GM23338 (cell line): ENCODE measurements around the gene ZFP28. TPM values are rescaled to one million over a fixed set of nuclear protein-coding genes. Genes with fewer than 3 reads are reported as not detected.
A peak's percentile ranks its signal among the peaks of the same experiment; 100 is the strongest.

Source experiments
- ATAC-seq: fragments of 200-7000 bp; cut with Tn5 transposase; 3 replicates; pipeline ENCODE4 v1.9.1; 2020
- DNase-seq: peaks from one replicate; pipeline ENCODE4 v3.0.0-alpha.2; 2015; ENCODE audit warnings: low spot score
- H2AFZ ChIP-seq: fragments of 200-600 bp; sonication (generic); 2 replicates; pipeline ENCODE4 v1.8.0; 2016; ENCODE audit warnings: antibody characterized with exemption, mild to moderate bottlenecking, moderate library complexity
- H3F3A ChIP-seq: fragments of 200-600 bp; sonication (generic); replicated peaks from 2 replicates; pipeline ENCODE4 v1.8.0; 2017; ENCODE audit warnings: antibody characterized with exemption, mixed run types, low read depth
- H3K27ac ChIP-seq: fragments of 200-600 bp; sonication (generic); 2 replicates; pipeline ENCODE4 v1.6.1; 2016; ENCODE audit warnings: low read depth
- H3K27me3 ChIP-seq: fragments of 200-600 bp; sonication (generic); 2 replicates; pipeline ENCODE4 v1.8.0; 2016; ENCODE audit warnings: mild to moderate bottlenecking, mixed run types, moderate library complexity; ENCODE audit not compliant: insufficient read depth
- H3K36me3 ChIP-seq: fragments of 200-600 bp; sonication (generic); 2 replicates; pipeline ENCODE4 v1.8.0; 2016; ENCODE audit warnings: mild to moderate bottlenecking; ENCODE audit not compliant: insufficient read depth
- H3K4me1 ChIP-seq: fragments of 200-600 bp; sonication (generic); 2 replicates; pipeline ENCODE4 v1.8.0; 2016; ENCODE audit warnings: mild to moderate bottlenecking, moderate library complexity; ENCODE audit not compliant: insufficient read depth
- H3K4me2 ChIP-seq: fragments of 200-600 bp; sonication (generic); 2 replicates; pipeline ENCODE4 v1.7.1; 2017; ENCODE audit warnings: mixed run types
- H3K4me3 ChIP-seq: fragments of 200-600 bp; sonication (generic); 2 replicates; pipeline ENCODE4 v1.6.1; 2016; ENCODE audit warnings: mixed run types
- H3K79me2 ChIP-seq: fragments of 200-600 bp; sonication (generic); replicated peaks from 2 replicates; pipeline ENCODE4 v1.8.0; 2017; ENCODE audit warnings: mild to moderate bottlenecking; ENCODE audit not compliant: insufficient read depth
- H3K9me2 ChIP-seq: fragments of 200-600 bp; sonication (generic); 2 replicates; pipeline ENCODE4 v1.8.0; 2017; ENCODE audit not compliant: insufficient read depth
- H4K20me1 ChIP-seq: fragments of 200-600 bp; sonication (generic); replicated peaks from 2 replicates; pipeline ENCODE4 v1.8.0; 2017; ENCODE audit warnings: mild to moderate bottlenecking; ENCODE audit not compliant: insufficient read depth
- H3K27ac Mint-ChIP-seq: 2 replicates; pipeline ENCODE4 v1.8.0; 2020; ENCODE audit warnings: inconsistent platforms, mild to moderate bottlenecking, moderate library complexity, mixed read lengths
- H3K27me3 Mint-ChIP-seq: 3 replicates; pipeline ENCODE4 v1.8.0; 2022; ENCODE audit warnings: low read depth, mild to moderate bottlenecking, moderate library complexity, mixed read lengths, inconsistent platforms; ENCODE audit not compliant: insufficient read depth, poor library complexity
- H3K36me3 Mint-ChIP-seq: 3 replicates; pipeline ENCODE4 v1.8.0; 2021; ENCODE audit warnings: low read depth, mild to moderate bottlenecking, inconsistent platforms, moderate library complexity, mixed read lengths
- H3K4me1 Mint-ChIP-seq: 3 replicates; pipeline ENCODE4 v1.8.0; 2020; ENCODE audit warnings: mild to moderate bottlenecking, inconsistent platforms, mixed read lengths
- H3K4me3 Mint-ChIP-seq: 3 replicates; pipeline ENCODE4 v1.8.0; 2021; ENCODE audit warnings: moderate library complexity, mild to moderate bottlenecking, inconsistent platforms, mixed read lengths
- H3K9me3 Mint-ChIP-seq: 3 replicates; pipeline ENCODE4 v1.8.0; 2020; ENCODE audit warnings: moderate library complexity, mild to moderate bottlenecking, inconsistent platforms, mixed read lengths
- CREB1 ChIP-seq: fragments of 250-450 bp; sonication (Bioruptor Pico); IDR thresholded peaks from 2 replicates; pipeline ENCODE4 v1.5.0; 2020; ENCODE audit warnings: low read depth, mild to moderate bottlenecking, moderate library complexity
- CTCF ChIP-seq, 2 experiments: fragments of 200-600 bp in 1 of 2; sonication (generic) in 1 of 2; conservative IDR thresholded peaks; 2 replicates each; pipeline versions ENCODE4 v1.5.1 to v1.6.1; 2016 to 2017; ENCODE audit warnings: antibody characterized with exemption in 2 of 2, low read depth in 2 of 2, mild to moderate bottlenecking in 2 of 2, moderate library complexity in 1 of 2
- ETS1 ChIP-seq: IDR thresholded peaks from 2 replicates; pipeline ENCODE4 v1.6.1; 2016; ENCODE audit warnings: antibody characterized with exemption
- EZH2 ChIP-seq: fragments of 200-600 bp; sonication (generic); IDR thresholded peaks from one replicate; pipeline ENCODE4 v1.8.0; 2017; ENCODE audit warnings: antibody characterized with exemption, mild to moderate bottlenecking, low read depth; ENCODE audit not compliant: unreplicated experiment
- EZH2phosphoT487 ChIP-seq: fragments of 200-600 bp; sonication (generic); IDR thresholded peaks from one replicate; pipeline ENCODE4 v1.8.1; 2018; ENCODE audit warnings: antibody characterized with exemption; ENCODE audit not compliant: unreplicated experiment
- JUNB ChIP-seq: IDR thresholded peaks from one replicate; pipeline ENCODE4 v1.6.1; 2016; ENCODE audit warnings: antibody characterized with exemption; ENCODE audit not compliant: unreplicated experiment
- NANOG ChIP-seq: IDR thresholded peaks from 2 replicates; pipeline ENCODE4 v1.6.1; 2016; ENCODE audit warnings: antibody characterized with exemption, borderline replicate concordance
- POLR2AphosphoS5 ChIP-seq: IDR thresholded peaks from 2 replicates; pipeline ENCODE4 v1.6.1; 2016; ENCODE audit warnings: antibody characterized with exemption, low read depth
- REST ChIP-seq: IDR thresholded peaks from one replicate; pipeline ENCODE4 v1.6.1; 2018; ENCODE audit warnings: antibody characterized with exemption; ENCODE audit not compliant: unreplicated experiment
- STAT1 ChIP-seq: IDR thresholded peaks from one replicate; pipeline ENCODE4 v1.6.1; 2016; ENCODE audit warnings: antibody characterized with exemption; ENCODE audit not compliant: unreplicated experiment
- ZNF114 ChIP-seq: fragments of 250-450 bp; sonication (Bioruptor Pico); IDR thresholded peaks from 2 replicates; pipeline ENCODE4 v1.5.0; 2020; ENCODE audit warnings: mild to moderate bottlenecking, moderate library complexity
- ZNF331 ChIP-seq: fragments of 250-450 bp; sonication (Bioruptor Pico); IDR thresholded peaks from 2 replicates; pipeline ENCODE4 v1.5.0; 2020; ENCODE audit warnings: low read depth, mild to moderate bottlenecking, moderate library complexity
- ZNF462 ChIP-seq: fragments of 250-450 bp; sonication (Bioruptor Pico); IDR thresholded peaks from 2 replicates; pipeline ENCODE4 v1.5.0; 2020; ENCODE audit warnings: mild to moderate bottlenecking, moderate library complexity
- polyA plus RNA-seq: library from polyadenylated mRNA; unstranded; fragments of >200 nt; fragmentation: Nextera tagmentation; extraction: Ambion mirVana; gene quantifications from 2 replicates; pipeline ENCODE4 v1.2.1, GENCODE V29; 2016
- total RNA-seq: library from RNA; depleted of rRNA; stranded (reverse); fragments of >200 nt; shearing (Covaris generic); gene quantifications from 2 replicates; pipeline ENCODE4 v1.2.3, GENCODE V29; 2014

The ZFP28 gene
- total and polyA plus RNA-seq, 2 experiments from 2014 or later = 3.0 to 7.9 TPM

GRCh38 chr19:56491399-56491798 is 47.3 kb upstream of the ZFP28 start:
- peaks cover 41% of the 10 kb centered on the region for H3K36me3 Mint-ChIP-seq
- no peaks in the 10 kb centered on the region for H3K9me2 ChIP-seq
- no peaks in the 10 kb centered on the region for H3F3A ChIP-seq
- peaks cover 10% of the 10 kb centered on the region; the same call in 1 of the 2 replicates for H3K4me1 ChIP-seq
- no peak for TF ChIP-seq JUNB
- no peak for TF ChIP-seq EZH2
- TF ChIP-seq ZNF331 (CRISPR knock-in tag) = no peak
- TF ChIP-seq ZNF114 (CRISPR knock-in tag) = no peak
- TF ChIP-seq NANOG = no peak
- no peak for TF ChIP-seq POLR2AphosphoS5
- no peak for TF ChIP-seq EZH2phosphoT487
- no peak for TF ChIP-seq REST
- TF ChIP-seq ZNF462 (CRISPR knock-in tag) = no peak
- no peak for TF ChIP-seq CTCF (conservative IDR thresholded peaks at IDR 0.05; ENCODE audit: low read depth in 2 of 2)
- TF ChIP-seq ETS1 = no peak
- no peak for TF ChIP-seq STAT1
- TF ChIP-seq CREB1 (CRISPR knock-in tag) = no peak
- peak overlapping the region; percentile 74 for H3K27ac ChIP-seq
- peak overlapping the region; percentile 49; the same call in 1 of the 2 replicates for H3K4me2 ChIP-seq
- no peaks in the 10 kb centered on the region for H3K27me3 ChIP-seq
- H3K9me3 Mint-ChIP-seq = peaks cover 93% of the 10 kb centered on the region
- H4K20me1 ChIP-seq = 0 out of 2 replicates have a peak, but pooled peaks cover 4% of the 10 kb centered on the region
- H3K4me3 Mint-ChIP-seq = no peak overlapping the region
- H3K27me3 Mint-ChIP-seq = no peaks in the 10 kb centered on the region
- H3K4me3 ChIP-seq = peak overlapping the region; percentile 26; the same call in 1 of the 2 replicates
- no peak overlapping the region for H2AFZ ChIP-seq
- H3K36me3 ChIP-seq = no peaks in the 10 kb centered on the region
- DNase-seq (peak; percentile 41), ATAC-seq (no peak)
- H3K4me1 Mint-ChIP-seq = peaks cover 2% of the 10 kb centered on the region; the same call in 1 of the 3 replicates
- H3K79me2 ChIP-seq = peaks cover 51% of the 10 kb centered on the region
- H3K27ac Mint-ChIP-seq = peak overlapping the region; percentile 57
